HL-60/S4 treated with phorbol 12-myristate 13-acetate at 8.2 ng/mL for 4 days and 3 days (cell line): ENCODE measurements around the gene YOD1.

Experiments
- in situ Hi-C: fragments of 300-500 bp; cut with MboI; formaldehyde crosslinking; loops from 2 replicates; pipeline ENCODE4 v1.15.0; 2022; ENCODE audit warnings: low sequenced_read_pairs

Gene YOD1

DNA sequence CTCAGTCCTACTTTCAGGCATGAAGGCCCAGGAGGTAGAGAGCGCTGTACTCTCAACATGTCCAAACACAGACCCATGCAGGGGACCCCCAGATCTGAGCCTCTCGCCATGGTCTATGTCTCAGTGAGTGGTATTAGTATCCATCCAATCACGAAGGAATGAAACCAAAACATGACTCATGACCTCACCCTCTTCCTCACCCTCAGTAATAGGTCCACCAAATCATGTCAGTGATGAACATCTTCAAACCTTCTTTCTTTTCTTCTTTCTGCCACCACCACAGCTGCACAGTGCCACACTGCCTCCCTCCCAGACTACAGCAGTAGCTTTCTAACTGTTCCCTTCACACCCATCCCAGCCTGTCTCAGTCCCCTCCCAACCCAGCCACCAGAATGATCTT is 35.2 kb downstream of the YOD1 start:
- in situ Hi-C loops, result no loop called here

DNA sequence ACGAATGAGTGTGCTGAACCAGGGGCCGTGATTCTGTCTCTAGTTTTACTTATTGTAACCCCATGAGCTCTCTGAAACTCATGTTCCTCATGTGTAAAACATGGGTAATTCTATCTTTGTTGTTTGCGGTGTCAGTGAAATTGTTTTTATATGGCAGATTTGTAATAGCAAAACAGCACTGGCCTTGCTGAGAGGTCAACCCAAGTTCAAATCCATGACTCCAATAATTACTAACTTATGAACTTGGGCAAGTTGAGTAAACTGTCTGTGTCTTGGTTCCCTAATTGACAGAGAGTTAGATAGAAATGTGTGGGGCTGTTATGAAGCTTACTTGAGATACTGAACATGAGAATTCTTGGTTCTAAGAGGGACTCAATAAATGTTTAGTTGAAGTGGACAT is 36.3 kb downstream of the YOD1 start:
- in situ Hi-C loops, result no loop called here

- in situ Hi-C loops, result no loop called here
Observed at GRCh38 chr1:207013321-207014085, 37.5 kb downstream of the YOD1 start.

DNA sequence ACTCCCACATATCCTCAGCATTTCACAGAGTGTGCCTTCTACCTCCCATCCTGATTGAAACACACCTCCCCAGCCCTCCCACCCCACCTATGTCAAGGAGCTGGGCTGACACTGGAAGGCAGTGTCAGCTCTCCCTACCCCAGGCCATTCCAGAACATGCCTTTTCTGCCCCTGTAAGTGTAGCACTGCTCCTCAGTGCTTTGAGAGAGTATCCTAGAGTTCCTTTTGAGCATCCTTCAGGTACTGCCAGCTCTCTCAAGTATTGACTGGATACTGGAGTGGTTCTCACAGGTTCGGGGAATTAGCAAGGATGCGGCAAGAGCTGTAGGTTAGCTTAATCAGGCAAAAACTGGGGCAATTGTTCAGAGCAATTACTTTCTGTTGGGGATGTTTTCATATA is 40.3 kb downstream of the YOD1 start:
- in situ Hi-C loops, result no loop called here

DNA sequence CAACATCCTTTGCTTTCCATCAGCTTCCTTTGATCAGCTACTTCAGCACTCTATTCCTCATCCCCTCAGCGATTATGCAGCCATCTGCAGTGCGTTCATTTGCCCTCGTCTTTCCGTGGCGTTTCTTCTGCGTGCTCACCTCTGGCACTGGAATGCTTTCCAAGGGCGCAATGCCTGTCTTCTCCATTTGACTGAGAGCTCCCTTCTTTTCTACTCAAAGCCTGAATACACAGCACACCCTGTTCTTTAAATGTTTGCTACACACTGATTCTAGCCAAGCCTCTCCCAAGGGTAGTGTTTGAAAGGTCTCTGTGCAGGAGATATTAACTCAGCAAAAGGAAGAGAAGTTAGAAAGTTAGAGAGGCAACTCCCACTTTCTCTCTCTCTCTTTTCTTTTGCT is 41.1 kb downstream of the YOD1 start:
- in situ Hi-C loops, result no loop called here

DNA sequence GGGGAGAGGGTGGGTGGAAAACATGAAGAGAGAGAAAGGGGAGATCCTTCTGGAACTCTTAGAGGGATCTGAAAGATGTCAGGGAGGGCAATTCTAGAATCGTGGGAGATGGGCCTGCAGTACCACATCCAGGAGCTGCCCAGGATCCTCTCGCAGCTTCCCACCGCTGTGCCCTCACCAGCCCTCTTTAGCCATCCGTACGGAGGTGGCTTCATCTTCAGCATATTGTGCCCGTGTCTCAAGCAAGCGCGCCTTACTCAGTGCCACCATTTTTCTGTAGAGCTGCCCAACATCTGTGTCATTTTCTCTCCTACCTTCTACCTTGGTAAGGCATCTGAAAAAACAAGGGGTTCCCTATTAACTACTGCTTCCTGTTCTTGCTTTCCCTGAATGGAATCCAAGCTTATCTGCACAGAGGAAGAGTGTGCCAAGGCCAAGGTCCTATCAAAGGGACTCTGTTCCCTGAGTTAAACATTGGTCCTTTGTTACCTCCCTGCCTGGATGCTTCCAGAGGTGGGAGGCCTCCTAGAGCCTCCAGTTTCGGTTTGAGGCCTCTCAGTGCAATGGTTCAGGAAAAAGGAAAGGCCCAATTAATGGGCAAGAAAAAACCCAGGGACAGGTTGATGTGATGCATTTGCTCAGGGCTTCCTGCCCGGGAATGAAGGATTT is 41.7 kb downstream of the YOD1 start:
- in situ Hi-C loops, result no loop called here

DNA sequence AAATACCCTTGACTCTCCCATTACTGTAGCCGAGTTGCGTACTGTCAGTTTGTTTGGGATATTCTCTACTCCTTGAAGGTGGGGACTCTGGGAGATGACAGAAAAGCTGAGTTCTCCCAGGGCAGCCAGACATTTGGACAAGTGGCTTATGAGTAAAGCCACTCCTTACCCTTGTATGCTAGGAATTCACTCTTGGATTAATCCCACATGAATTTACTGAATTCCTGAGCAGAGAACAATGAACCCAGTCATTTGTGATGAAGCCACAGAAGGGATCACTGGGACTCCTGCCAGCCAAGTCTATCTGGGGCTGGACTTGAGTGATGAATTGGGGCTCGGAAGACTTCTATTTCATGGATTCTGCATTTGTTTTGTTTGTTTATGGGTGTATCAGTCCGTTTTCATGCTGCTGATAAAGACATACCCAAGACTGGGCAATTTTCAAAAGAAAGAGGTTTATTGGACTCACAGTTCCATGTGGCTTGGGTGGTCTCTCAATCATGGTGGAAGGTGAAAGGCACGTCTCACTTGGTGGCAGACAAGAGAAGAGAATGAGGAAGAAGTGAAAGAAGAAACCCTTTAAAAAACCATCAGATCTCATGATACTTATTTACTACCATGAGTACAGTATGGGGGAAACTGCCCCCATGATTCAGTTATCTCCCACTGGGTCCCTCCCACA is 43.5 kb downstream of the YOD1 start:
- in situ Hi-C loops, result no loop called here

DNA sequence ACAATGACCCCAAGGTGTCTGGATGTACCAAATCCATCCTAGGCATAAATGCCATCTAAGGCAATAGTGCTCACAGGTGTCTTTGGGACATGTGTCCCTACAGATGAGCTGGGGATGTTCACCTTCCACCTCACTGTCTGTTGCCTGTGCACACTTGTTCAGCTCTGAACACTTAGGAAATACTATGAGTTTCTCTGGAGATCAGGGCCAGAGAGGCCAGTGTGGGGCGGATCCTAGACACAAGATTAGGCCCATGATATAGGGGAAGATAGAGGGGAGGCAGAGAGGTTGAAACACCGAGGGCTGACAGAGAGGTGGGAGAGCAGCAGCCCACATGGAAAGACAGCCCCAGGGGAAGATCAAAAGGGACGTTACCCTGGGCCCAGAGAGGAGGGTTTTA is 44.1 kb downstream of the YOD1 start:
- in situ Hi-C loops, result no loop called here

- in situ Hi-C loops, result no loop called here
Observed at GRCh38 chr1:207006083-207006482, 44.9 kb downstream of the YOD1 start.

DNA sequence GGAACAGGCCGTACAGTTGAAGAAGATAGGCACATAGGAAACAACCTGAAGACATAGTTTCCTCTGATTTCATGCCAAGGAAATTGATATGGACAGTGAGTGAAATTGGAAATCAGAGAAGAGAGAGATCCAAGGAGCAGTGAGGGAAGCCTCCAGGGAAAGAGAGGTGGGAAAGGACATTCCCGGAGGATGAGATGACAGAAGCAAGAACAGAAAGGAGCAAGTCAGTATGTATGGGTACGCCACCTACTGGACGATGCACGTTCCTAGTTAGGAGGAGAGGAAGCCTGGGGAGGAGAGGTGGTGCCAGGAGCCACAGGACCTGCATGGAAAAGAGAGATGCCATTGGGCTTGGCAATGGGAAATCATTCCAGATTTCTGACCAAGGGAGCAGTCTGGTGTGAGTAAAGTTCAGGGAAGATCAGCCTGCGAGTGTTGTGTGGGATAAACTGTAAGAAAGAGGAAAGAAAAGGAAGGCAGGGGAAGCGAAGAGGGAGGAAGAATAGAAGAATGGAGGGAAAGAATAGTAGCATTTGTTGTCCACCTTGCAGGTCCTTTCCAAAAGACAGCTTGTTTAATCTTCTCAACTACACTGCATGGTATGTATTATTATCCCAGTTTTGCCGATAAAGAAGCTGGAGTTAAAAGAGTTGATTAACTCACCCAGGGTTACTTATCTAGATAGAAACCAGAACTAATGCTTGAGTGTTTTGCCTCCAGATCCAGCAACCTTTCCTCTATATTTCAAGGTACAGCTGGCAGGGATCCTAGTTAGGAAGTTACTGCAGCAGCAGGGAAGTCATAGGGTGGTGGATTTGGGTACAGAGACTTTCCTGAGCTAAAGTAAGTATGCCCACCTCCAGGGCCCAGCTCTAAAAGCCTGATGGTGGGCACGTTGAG is 45.8 kb downstream of the YOD1 start:
- in situ Hi-C loops, result no loop called here

- in situ Hi-C loops, result no loop called here
Observed at GRCh38 chr1:207003210-207003609, 47.8 kb downstream of the YOD1 start.

DNA sequence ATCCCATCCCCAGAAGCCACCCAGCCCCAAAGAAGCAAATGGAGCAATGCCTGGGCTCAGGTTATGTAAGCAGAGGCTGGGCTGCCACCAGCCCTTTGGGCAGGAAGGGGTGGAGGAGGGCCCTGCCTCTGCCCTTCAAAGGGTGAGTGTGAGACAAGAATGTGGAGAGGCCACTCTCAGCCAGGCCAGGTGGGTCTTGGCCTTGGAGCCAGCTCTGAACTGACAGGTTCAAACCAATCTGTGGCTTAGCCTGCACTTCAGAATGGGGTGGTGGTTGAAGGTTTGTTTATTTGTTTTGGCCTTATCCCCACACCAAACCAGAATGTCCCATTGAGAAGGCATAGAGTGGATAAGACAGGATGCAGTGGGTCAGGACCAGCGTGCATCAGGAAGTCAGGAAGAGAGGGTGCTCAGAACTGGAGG is 48.3 kb downstream of the YOD1 start:
- in situ Hi-C loops, result no loop called here

- in situ Hi-C loops, result no loop called here
Observed at GRCh38 chr1:207001492-207002245, 49.3 kb downstream of the YOD1 start.

GRCh38 chr1:207000651-207001291 is 50.2 kb downstream of the YOD1 start:
- in situ Hi-C loops, result no loop called here

GRCh38 chr1:206998816-206999215 is 52.2 kb downstream of the YOD1 start:
- in situ Hi-C loops, result no loop called here
